Fibroblast of gingiva (primary cell): ENCODE measurements around the gene NEU4.

Source experiments
- DNase-seq: peaks from one replicate; pipeline ENCODE4 v3.0.0-alpha.2; 2011; ENCODE audit warnings: low read depth

NEU4 gene

DNA sequence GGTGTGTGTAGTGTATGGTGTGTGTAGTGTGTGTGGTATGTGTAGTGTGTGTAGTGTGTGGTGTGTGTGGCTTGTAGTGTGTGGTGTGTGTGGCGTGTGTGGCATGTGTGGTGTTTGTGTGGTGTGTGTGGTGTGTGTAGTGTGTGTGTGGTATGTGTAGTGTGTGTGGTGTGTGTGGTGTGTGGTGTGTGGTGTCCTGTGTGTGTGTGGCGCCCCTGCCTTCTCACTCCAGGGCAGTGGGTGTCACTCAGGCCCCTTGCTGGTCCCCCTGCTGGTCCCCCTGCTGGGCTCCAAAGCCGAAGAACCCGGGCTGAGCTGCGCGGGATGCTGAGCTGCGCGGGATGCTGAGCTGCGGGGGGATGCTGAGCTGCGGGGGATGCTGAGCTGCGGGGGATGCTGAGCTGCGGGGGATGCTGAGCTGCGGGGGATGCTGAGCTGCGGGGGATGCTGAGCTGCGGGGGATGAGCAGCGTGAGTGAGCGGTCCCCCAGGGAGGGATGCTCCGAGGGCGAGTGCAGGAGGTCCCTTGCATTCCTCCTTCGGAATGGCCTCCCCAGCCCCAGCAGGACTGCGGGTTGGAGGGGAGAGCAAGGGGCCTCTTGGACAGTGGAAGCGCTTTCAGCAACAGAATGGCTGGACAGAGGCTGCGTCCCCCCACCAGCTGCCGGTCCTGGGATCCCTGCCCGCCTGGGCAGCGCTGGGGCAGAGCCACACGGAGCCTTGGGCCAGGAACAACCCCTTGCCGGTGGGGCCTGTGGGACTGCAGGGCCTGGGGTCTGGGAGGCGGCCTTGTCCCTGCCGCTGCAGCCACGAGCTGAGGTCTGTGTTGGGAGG, 57.2 kb downstream of the NEU4 start:
- DNase-seq: no peak
